Gastroesophageal sphincter (tissue), 4 donors: ENCODE results near the gene OR51G2. TPM values are rescaled to one million over a fixed set of nuclear protein-coding genes. Genes with fewer than 3 reads are reported as not detected.

Experiments
- ATAC-seq: fragments of 150-250 bp; one replicate; pipeline ENCODE4 v1.9.1; 2016; ENCODE audit warnings: mild to moderate bottlenecking, moderate library complexity
- H3K27ac ChIP-seq, 4 donors: fragments of 200-600 bp; sonication (generic) in 3 of 4; 1 replicate in 3 of 4; 2 replicates in 1 of 4; pipeline ENCODE4 v1.5.1; 2016 to 2019
- H3K27me3 ChIP-seq: fragments of 200-600 bp; sonication (generic); one replicate; pipeline ENCODE4 v1.5.1; 2019
- H3K36me3 ChIP-seq, 2 donors: fragments of 200-600 bp; sonication (generic); one replicate each; pipeline ENCODE4 v1.5.1; 2019; ENCODE audit warnings: control low read depth in 1 of 2
- H3K4me1 ChIP-seq, 3 donors: fragments of 200-600 bp; sonication (generic); 1 replicate in 2 of 3; 2 replicates in 1 of 3; pipeline ENCODE4 v1.5.1; 2016 to 2019; ENCODE audit warnings: control low read depth in 2 of 3
- H3K4me3 ChIP-seq, 2 donors: fragments of 200-600 bp; sonication (generic); one replicate each; pipeline ENCODE4 v1.5.1; 2019; ENCODE audit warnings: mild to moderate bottlenecking in 1 of 2, moderate library complexity in 1 of 2
- H3K9me3 ChIP-seq, 3 donors: fragments of 200-600 bp; sonication (generic); one replicate each; pipeline ENCODE4 v1.5.1; 2017 to 2019; ENCODE audit warnings: control low read depth in 2 of 3
- EP300 ChIP-seq: sonication (generic); formaldehyde crosslinking; IDR thresholded peaks from one replicate; pipeline ENCODE4 v1.6.1; 2017; ENCODE audit warnings: antibody characterized with exemption, mild to moderate bottlenecking
- POLR2A ChIP-seq, 2 donors: fragments of 450-650 bp; IDR thresholded peaks; one replicate each; pipeline ENCODE4 v1.6.1; 2017; ENCODE audit warnings: antibody characterized with exemption in 2 of 2, mild to moderate bottlenecking in 2 of 2, moderate library complexity in 1 of 2
- POLR2AphosphoS5 ChIP-seq: sonication (generic); formaldehyde crosslinking; IDR thresholded peaks from one replicate; pipeline ENCODE4 v1.6.1; 2017; ENCODE audit warnings: antibody characterized with exemption
- WGBS, 2 donors: methylation state at CpG; one replicate each; pipeline ENCODE4 v1.1.5; 2018; ENCODE audit warnings: low coverage in 1 of 2; 5-methylcytosine and 5-hydroxymethylcytosine counted together
- total RNA-seq, 4 donors: library from RNA; depleted of rRNA; stranded (reverse); fragments of >200 nt; gene quantifications; one replicate each; pipeline ENCODE4 v1.1.0, GENCODE V29; 2016
- TF ChIP-seq, protein P1 (sequence below), 4 experiments: fragments of 200-600 bp in 2 of 4; fragments of 450-650 bp in 2 of 4; sonication (generic) in 1 of 4; IDR thresholded peaks; one replicate each; pipeline ENCODE4 v1.5.1; 2017 to 2019; ENCODE audit warnings: antibody characterized with exemption in 4 of 4, mild to moderate bottlenecking in 2 of 4, moderate library complexity in 2 of 4

The OR51G2 gene
- total RNA-seq, 4 donors from 2014 or later = not detected

DNA sequence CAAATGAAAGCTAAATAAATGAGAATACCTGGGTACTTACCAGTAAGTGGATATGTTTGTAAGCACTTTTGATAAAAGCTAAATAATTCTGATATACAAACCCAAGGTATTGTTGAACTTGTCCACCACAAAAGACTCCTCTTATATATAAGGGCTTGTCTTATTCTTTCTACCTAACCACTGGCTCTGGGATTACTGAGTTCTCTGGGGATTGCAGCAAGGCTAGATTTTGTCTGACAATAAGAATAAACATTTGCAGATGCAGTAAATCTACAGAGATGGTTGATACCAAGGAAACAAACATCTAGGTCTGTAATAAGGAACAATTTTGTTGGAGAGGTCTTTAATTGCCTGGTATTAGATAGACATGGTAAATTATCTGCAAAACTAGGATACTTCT is 28.4 kb upstream of the OR51G2 start, which contains the start of gene OR51A4:
Gene OR51A4, minus strand, starts transcription at position 101 of the 400 bp plus-strand sequence. CDS start 505 bp downstream, outside the sequence.
- TF ChIP-seq POLR2A (IDR thresholded peaks at IDR 0.05) (no peak), EP300 (no peak), POLR2AphosphoS5 (no peak)
- TF ChIP-seq, protein P1, sequence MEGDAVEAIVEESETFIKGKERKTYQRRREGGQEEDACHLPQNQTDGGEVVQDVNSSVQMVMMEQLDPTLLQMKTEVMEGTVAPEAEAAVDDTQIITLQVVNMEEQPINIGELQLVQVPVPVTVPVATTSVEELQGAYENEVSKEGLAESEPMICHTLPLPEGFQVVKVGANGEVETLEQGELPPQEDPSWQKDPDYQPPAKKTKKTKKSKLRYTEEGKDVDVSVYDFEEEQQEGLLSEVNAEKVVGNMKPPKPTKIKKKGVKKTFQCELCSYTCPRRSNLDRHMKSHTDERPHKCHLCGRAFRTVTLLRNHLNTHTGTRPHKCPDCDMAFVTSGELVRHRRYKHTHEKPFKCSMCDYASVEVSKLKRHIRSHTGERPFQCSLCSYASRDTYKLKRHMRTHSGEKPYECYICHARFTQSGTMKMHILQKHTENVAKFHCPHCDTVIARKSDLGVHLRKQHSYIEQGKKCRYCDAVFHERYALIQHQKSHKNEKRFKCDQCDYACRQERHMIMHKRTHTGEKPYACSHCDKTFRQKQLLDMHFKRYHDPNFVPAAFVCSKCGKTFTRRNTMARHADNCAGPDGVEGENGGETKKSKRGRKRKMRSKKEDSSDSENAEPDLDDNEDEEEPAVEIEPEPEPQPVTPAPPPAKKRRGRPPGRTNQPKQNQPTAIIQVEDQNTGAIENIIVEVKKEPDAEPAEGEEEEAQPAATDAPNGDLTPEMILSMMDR (IDR thresholded peaks at IDR 0.05) = no peak
- Histone ChIP-seq H3K27ac (no peak within 1 kb of the TSS), H3K4me1 (no peaks in the 10 kb centered on the region), H3K27me3 (no peaks in the 10 kb centered on the region), H3K4me3 (no peak within 1 kb of the TSS), H3K36me3 (no peaks in the 10 kb centered on the region), H3K9me3 (no peaks in the 10 kb centered on the region)
- no peak for ATAC-seq

DNA sequence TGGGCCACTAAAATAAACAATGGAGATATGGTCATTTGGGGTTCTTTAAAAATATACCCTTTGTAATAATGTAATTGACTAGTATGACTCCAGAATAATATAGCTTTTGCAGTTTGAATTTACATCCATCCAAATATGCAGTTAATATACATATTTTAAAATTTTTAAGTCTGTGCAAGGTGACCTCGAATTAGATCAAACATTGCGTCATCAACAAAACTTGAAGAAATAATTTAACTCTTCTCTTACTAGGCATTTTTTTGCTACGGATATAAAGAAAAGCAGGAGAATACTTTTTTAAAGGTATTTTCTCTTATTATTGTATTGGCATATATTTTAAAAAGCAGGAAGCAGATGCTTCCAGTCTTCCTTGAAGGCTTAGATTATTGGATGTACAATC is 17.6 kb upstream of the OR51G2 start:
- ATAC-seq = no peak
- no peaks in the 10 kb centered on the region for H3K36me3 ChIP-seq
- no peak overlapping the region for H3K4me3 ChIP-seq
- H3K4me1 ChIP-seq = no peaks in the 10 kb centered on the region
- TF ChIP-seq POLR2A (IDR thresholded peaks at IDR 0.05) = no peak
- no peak for TF ChIP-seq POLR2AphosphoS5
- no peak for TF ChIP-seq EP300
- TF ChIP-seq, protein P1 (IDR thresholded peaks at IDR 0.05) = no peak
- H3K9me3 ChIP-seq = no peaks in the 10 kb centered on the region
- H3K27me3 ChIP-seq = no peaks in the 10 kb centered on the region
- H3K27ac ChIP-seq = no peak overlapping the region
- WGBS, 2 donors = 73 to 74% methylated on average over 3 of the region's 3 CpGs

DNA sequence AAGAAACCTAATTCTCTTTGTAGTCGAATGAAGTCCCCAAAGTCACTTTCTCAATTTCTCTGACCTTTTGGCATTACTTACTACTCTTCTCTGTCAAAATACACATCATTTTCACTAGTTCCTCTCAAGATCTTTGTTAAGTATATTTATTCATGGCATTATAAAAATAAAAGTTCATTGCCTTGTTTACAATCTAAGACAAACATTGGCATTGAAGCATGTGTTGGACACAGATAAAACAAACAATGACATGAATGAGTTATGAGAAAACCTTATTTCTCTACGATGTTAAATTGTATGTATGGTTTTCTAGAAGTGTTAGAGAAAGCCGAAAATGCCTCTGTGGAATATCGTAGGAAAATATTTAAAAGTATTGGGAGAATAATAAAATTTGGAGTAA is 13.6 kb upstream of the OR51G2 start:
- Histone ChIP-seq H3K36me3 (no peaks in the 10 kb centered on the region), H3K9me3 (no peaks in the 10 kb centered on the region), H3K27ac (no peak overlapping the region), H3K27me3 (no peaks in the 10 kb centered on the region), H3K4me3 (no peak overlapping the region), H3K4me1 (no peaks in the 10 kb centered on the region)
- TF ChIP-seq, protein P1 (IDR thresholded peaks at IDR 0.05) = no peak
- no peak for TF ChIP-seq POLR2AphosphoS5
- TF ChIP-seq POLR2A (IDR thresholded peaks at IDR 0.05) = no peak
- ATAC-seq = no peak
- WGBS, 2 donors = 55 to 74% methylated on average over 4 of the region's 4 CpGs

DNA sequence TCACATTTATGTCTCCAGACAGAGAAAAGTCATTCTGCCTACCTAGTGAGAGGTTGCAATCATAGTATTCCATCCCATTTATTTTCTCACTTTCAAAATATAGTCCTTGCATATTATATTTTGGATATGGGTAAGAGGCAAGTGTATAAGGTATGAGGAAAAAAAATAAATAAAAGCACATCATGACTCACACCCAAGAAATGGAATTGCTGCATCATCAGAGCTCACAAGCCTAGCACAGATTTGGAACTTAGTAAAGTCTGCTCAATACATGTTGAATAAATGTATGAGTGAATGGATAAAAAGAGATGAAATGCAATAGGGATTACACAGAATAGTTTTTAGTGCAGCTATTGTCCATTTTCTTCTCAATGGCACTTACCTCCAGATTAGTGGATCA is 7.5 kb upstream of the OR51G2 start:
- H3K9me3 ChIP-seq = no peaks in the 10 kb centered on the region
- H3K4me3 ChIP-seq = no peak overlapping the region
- H3K27me3 ChIP-seq = no peaks in the 10 kb centered on the region
- no peak overlapping the region for H3K27ac ChIP-seq
- ATAC-seq = no peak
- H3K4me1 ChIP-seq = no peaks in the 10 kb centered on the region
- H3K36me3 ChIP-seq = no peaks in the 10 kb centered on the region
- TF ChIP-seq, protein P1 (IDR thresholded peaks at IDR 0.05) = no peak
- TF ChIP-seq POLR2AphosphoS5 (no peak), EP300 (no peak), POLR2A (IDR thresholded peaks at IDR 0.05) (no peak)

GRCh38 chr11:4924239-4924638 is 5.1 kb upstream of the OR51G2 start, which contains the start of gene OR51G1:
OR51G1 (minus strand) TSS chr11:4924339; CDS start chr11:4924339, 0 bp downstream.
- H3K36me3 ChIP-seq = no peaks in the 10 kb centered on the region
- H3K4me3 ChIP-seq = no peak within 1 kb of the TSS
- TF ChIP-seq POLR2AphosphoS5 (no peak), EP300 (no peak), POLR2A (IDR thresholded peaks at IDR 0.05) (no peak)
- TF ChIP-seq, protein P1 (IDR thresholded peaks at IDR 0.05) = no peak
- H3K27me3 ChIP-seq = no peaks in the 10 kb centered on the region
- no peak within 1 kb of the TSS for H3K27ac ChIP-seq
- H3K4me1 ChIP-seq = no peaks in the 10 kb centered on the region
- WGBS, 2 donors = 88 to 90% methylated on average over 1 of the region's 1 CpG
- H3K9me3 ChIP-seq = no peaks in the 10 kb centered on the region
- ATAC-seq = no peak
